Endothelial cell of umbilical vein (primary cell): ENCODE measurements around the gene AK8. TPM values are rescaled to one million over a fixed set of nuclear protein-coding genes. Genes with fewer than 3 reads are reported as not detected.

ENCODE experiments used
- BruUV-seq: library from RNA; stranded (reverse); fragments of 400-500 nt; replicated peaks from 2 replicates; lab custom pipeline; 2021; lab: Mats Ljungman, UMichigan
- CTCF ChIA-PET: fragments of 300-600, 350-600 bp; sonication (Branson Sonifier 250); formaldehyde crosslinking; loops from one replicate; lab custom pipeline; 2021; ENCODE audit warnings: antibody characterized with exemption, inconsistent platforms; lab: Charles Lee
- POLR2A ChIA-PET: fragments of 300-600, 350-600 bp; sonication (Branson Sonifier 250); formaldehyde crosslinking; loops from one replicate; lab custom pipeline; 2021; ENCODE audit warnings: antibody characterized with exemption, inconsistent platforms; lab: Charles Lee
- DNase-seq: peaks from one replicate; pipeline ENCODE4 v3.0.0-alpha.2; 2011; ENCODE audit warnings: low read depth, low spot score
- FAIRE-seq: peaks from 2 replicates; lab custom pipeline; 2011; peaks lifted over from hg19 to GRCh38; lab: Jason Lieb, UNC
- H2AFZ ChIP-seq: 2 replicates; pipeline ENCODE4 v1.6.0; 2012; ENCODE audit warnings: low read depth, low read length, control low read depth, inconsistent platforms
- H3K27ac ChIP-seq: 2 replicates; pipeline ENCODE4 v1.5.1; 2011; ENCODE audit warnings: low read depth, mild to moderate bottlenecking, control low read depth, low read length, moderate library complexity; ENCODE audit not compliant: insufficient read depth
- H3K27me3 ChIP-seq, 2 experiments: 2 replicates each; pipeline versions ENCODE4 v1.6.0 to v1.6.1; 2011; ENCODE audit warnings: low read length in 2 of 2, mixed read lengths in 1 of 2; ENCODE audit not compliant: control insufficient read depth in 2 of 2, insufficient read depth in 2 of 2
- H3K36me3 ChIP-seq, 2 experiments: 2 replicates in 1 of 2; 3 replicates in 1 of 2; pipeline ENCODE4 v1.5.1; 2011; ENCODE audit warnings: low read length in 2 of 2, mild to moderate bottlenecking in 1 of 2, moderate library complexity in 1 of 2; ENCODE audit not compliant: control insufficient read depth in 2 of 2, insufficient read depth in 2 of 2; ENCODE audit errors: extremely low read depth in 1 of 2
- H3K4me1 ChIP-seq: 3 replicates; pipeline ENCODE4 v1.5.1; 2011; ENCODE audit warnings: mild to moderate bottlenecking, low read length; ENCODE audit not compliant: control insufficient read depth, insufficient read depth; ENCODE audit errors: extremely low read depth
- H3K4me2 ChIP-seq: 2 replicates; pipeline ENCODE4 v1.6.1; 2011; ENCODE audit warnings: low read length, control low read depth, mixed read lengths; ENCODE audit not compliant: insufficient read depth
- H3K4me3 ChIP-seq, 3 experiments: fragments of 200-600 bp in 1 of 3; sonication (generic), shearing (Covaris generic) in 1 of 3; replicated peaks in 1 of 3; 2 replicates each; pipeline ENCODE4 v1.5.1; 2011 to 2016; ENCODE audit warnings: control low read depth in 3 of 3, low read length in 3 of 3, mild to moderate bottlenecking in 2 of 3, inconsistent platforms in 1 of 3, low read depth in 1 of 3, moderate library complexity in 1 of 3; ENCODE audit not compliant: insufficient read depth in 1 of 3
- H3K79me2 ChIP-seq: 2 replicates; pipeline ENCODE4 v1.6.0; 2012; ENCODE audit warnings: low read length, inconsistent platforms; ENCODE audit not compliant: control insufficient read depth, insufficient read depth
- H3K9ac ChIP-seq: replicated peaks from 2 replicates; pipeline ENCODE3; 2011; ENCODE audit warnings: low read length, control low read depth; ENCODE audit not compliant: insufficient read depth; ENCODE audit errors: extremely low read depth
- H3K9me1 ChIP-seq: replicated peaks from 3 replicates; pipeline ENCODE4 v1.6.0; 2011; ENCODE audit warnings: mild to moderate bottlenecking, low read length; ENCODE audit not compliant: control insufficient read depth, insufficient read depth; ENCODE audit errors: extremely low read depth
- H3K9me3 ChIP-seq: replicated peaks from 2 replicates; pipeline ENCODE4 v1.5.1; 2012; ENCODE audit warnings: low read length, inconsistent platforms; ENCODE audit not compliant: control insufficient read depth, insufficient read depth
- H4K20me1 ChIP-seq: replicated peaks from 2 replicates; pipeline ENCODE3; 2011; ENCODE audit warnings: mild to moderate bottlenecking, low read length; ENCODE audit not compliant: control insufficient read depth, insufficient read depth; ENCODE audit errors: extremely low read depth
- EZH2 ChIP-seq: IDR thresholded peaks from 2 replicates; pipeline ENCODE4 v1.6.1; 2012; ENCODE audit warnings: borderline replicate concordance, low read depth, mild to moderate bottlenecking, moderate library complexity, low read length, inconsistent platforms; ENCODE audit not compliant: severe bottlenecking
- JUN ChIP-seq: IDR thresholded peaks from 2 replicates; pipeline ENCODE4 v1.6.1; 2011; ENCODE audit warnings: borderline replicate concordance, low read depth; ENCODE audit not compliant: insufficient read length, insufficient read depth
- POLR2A ChIP-seq: IDR thresholded peaks from 2 replicates; pipeline ENCODE4 v1.6.1; 2012; ENCODE audit warnings: low read depth, mild to moderate bottlenecking, control low read depth, low read length
- POLR2AphosphoS5 ChIP-seq: IDR thresholded peaks from 2 replicates; pipeline ENCODE4 v1.6.1; 2012; ENCODE audit warnings: low read depth, mild to moderate bottlenecking, control low read depth, low read length, moderate library complexity; ENCODE audit not compliant: insufficient read depth
- dilution Hi-C: fragments of 300-500 bp; cut with MboI; formaldehyde crosslinking; loops from one replicate; pipeline ENCODE4 v1.15.0; 2019; ENCODE audit warnings: low sequenced_read_pairs; ENCODE audit not compliant: extremely low pct_ligation_motif_present
- intact Hi-C: fragments of 100-400 bp; cut with micrococcal nuclease; formaldehyde crosslinking; loops from one replicate; pipeline ENCODE4 v1.10.0; 2022
- polyA plus RNA-seq, 4 experiments: library from polyadenylated mRNA; depleted of rRNA in 3 of 4; stranded (reverse) in 3 of 4; unstranded in 1 of 4; fragments of >200 nt; gene quantifications; 2 replicates each; pipeline versions ENCODE4 v1.2.1 to v1.2.3, GENCODE V29; 2011 to 2012; ENCODE audit warnings: missing spikeins in 1 of 4
- total RNA-seq: library from RNA; stranded (reverse); gene quantifications from 2 replicates; pipeline ENCODE4 v1.2.3, GENCODE V29; 2021
- TF ChIP-seq, protein P1 (sequence below), 2 donors: IDR thresholded peaks; 1 replicate in 1 of 2; 2 replicates in 1 of 2; pipeline ENCODE4 v1.5.1; 2011; ENCODE audit warnings: low read length in 2 of 2, mild to moderate bottlenecking in 2 of 2, moderate library complexity in 2 of 2, control low read depth in 1 of 2, inconsistent platforms in 1 of 2, low read depth in 1 of 2; ENCODE audit not compliant: insufficient read depth in 1 of 2; ENCODE audit errors: extremely low read depth in 1 of 2

AK8 gene
- total and polyA plus RNA-seq, 2 donors (not counting 3 experiments of a cell fraction or from before 2014, with no cell fraction given) = 0.06 TPM; not detected in 1

DNA sequence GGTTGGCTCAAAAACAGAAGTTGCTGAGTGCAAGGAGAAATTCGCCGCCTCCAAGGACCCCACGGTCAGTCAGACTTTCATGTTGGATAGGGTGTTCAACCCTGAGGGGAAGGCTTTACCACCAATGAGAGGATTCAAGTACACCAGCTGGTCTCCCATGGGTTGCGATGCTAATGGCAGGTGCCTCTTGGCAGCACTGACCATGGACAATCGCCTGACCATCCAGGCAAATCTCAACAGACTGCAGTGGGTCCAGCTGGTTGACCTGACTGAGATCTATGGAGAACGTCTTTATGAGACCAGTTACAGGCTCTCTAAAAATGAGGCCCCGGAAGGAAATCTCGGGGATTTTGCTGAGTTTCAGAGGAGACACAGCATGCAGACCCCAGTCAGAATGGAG lies 200.1 kb downstream of the AK8 start:
- H3K36me3 ChIP-seq = peaks cover 6 to 15% of the 10 kb centered on the region in 2 experiments
- no peak overlapping the region for H3K4me2 ChIP-seq
- TF ChIP-seq POLR2AphosphoS5 (no peak), JUN (no peak), POLR2A (no peak), EZH2 (no peak)
- TF ChIP-seq, protein P1, sequence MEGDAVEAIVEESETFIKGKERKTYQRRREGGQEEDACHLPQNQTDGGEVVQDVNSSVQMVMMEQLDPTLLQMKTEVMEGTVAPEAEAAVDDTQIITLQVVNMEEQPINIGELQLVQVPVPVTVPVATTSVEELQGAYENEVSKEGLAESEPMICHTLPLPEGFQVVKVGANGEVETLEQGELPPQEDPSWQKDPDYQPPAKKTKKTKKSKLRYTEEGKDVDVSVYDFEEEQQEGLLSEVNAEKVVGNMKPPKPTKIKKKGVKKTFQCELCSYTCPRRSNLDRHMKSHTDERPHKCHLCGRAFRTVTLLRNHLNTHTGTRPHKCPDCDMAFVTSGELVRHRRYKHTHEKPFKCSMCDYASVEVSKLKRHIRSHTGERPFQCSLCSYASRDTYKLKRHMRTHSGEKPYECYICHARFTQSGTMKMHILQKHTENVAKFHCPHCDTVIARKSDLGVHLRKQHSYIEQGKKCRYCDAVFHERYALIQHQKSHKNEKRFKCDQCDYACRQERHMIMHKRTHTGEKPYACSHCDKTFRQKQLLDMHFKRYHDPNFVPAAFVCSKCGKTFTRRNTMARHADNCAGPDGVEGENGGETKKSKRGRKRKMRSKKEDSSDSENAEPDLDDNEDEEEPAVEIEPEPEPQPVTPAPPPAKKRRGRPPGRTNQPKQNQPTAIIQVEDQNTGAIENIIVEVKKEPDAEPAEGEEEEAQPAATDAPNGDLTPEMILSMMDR (IDR thresholded peaks at IDR 0.05; ENCODE audit: extremely low read depth in 1 of 2, insufficient read depth in 1 of 2, low read depth in 1 of 2, low read length in 2 of 2) = no peak
- ChIA-PET CTCF (interaction anchor here (1.5 to 3.3 kb wide), 2 partner anchors 11 to 13 kb away, joined by 3 to 11 read pairs; no protein-coding TSS in a partner anchor), POLR2A (no interaction called here)
- no peak overlapping the region for H3K4me3 ChIP-seq
- peaks cover 7% of the 10 kb centered on the region for H3K4me1 ChIP-seq
- DNase-seq = no peak
- dilution Hi-C loops (no loop called here), intact Hi-C loops (loop anchor here (10.0 kb wide), 2 partner anchors 97 to 267 kb away; partner anchors contain the start of gene TSC1)
- no peaks in the 10 kb centered on the region for H3K9me1 ChIP-seq
- H3K9ac ChIP-seq = no peak overlapping the region
- BruUV-seq = no TSS peak
- H3K27ac ChIP-seq = no peak overlapping the region
- peaks cover 2% of the 10 kb centered on the region for H4K20me1 ChIP-seq
- H2AFZ ChIP-seq = no peak overlapping the region
- no peak for FAIRE-seq
- H3K9me3 ChIP-seq = no peaks in the 10 kb centered on the region
- no peaks in the 10 kb centered on the region for H3K27me3 ChIP-seq
- peaks cover 94% of the 10 kb centered on the region for H3K79me2 ChIP-seq

Other genes starting within 250 kb of the AK8 start
- gene DDX31, start 208.3 kb downstream of the AK8 start, total RNA-seq = 16.3 and 16.4 TPM in 2 replicates
- 6.6 and 8.0 TPM in 2 replicates for gene DDX31, start 208.3 kb downstream of the AK8 start, polyA plus RNA-seq
- 17.7 and 19.2 TPM in 2 replicates for gene GTF3C4, start 207.8 kb downstream of the AK8 start, total RNA-seq
- gene GTF3C4, start 207.8 kb downstream of the AK8 start, polyA plus RNA-seq = 2.5 and 3.3 TPM in 2 replicates
- gene SPACA9, start 614 bp upstream of the AK8 start, total RNA-seq = 3.6 and 4.7 TPM in 2 replicates
- 2.6 and 3.3 TPM in 2 replicates for gene SPACA9, start 614 bp upstream of the AK8 start, polyA plus RNA-seq
- gene TSC1, start 66.3 kb upstream of the AK8 start, total RNA-seq = 47.6 and 51.2 TPM in 2 replicates
- gene TSC1, start 66.3 kb upstream of the AK8 start, polyA plus RNA-seq = 43.9 and 45.3 TPM in 2 replicates
- gene GFI1B, start 100.4 kb upstream of the AK8 start, total RNA-seq = not detected in 2 replicates
- gene GFI1B, start 100.4 kb upstream of the AK8 start, polyA plus RNA-seq = 0.04 TPM in 1 of 2 replicates, not detected in the other
- 65.6 and 66.6 TPM in 2 replicates for gene GTF3C5, start 152.7 kb upstream of the AK8 start, total RNA-seq
- gene GTF3C5, start 152.7 kb upstream of the AK8 start, polyA plus RNA-seq = 72.9 and 73.8 TPM in 2 replicates
- 1.1 and 1.9 TPM in 2 replicates for gene CEL, start 183.7 kb upstream of the AK8 start, total RNA-seq
- 0.81 and 0.92 TPM in 2 replicates for gene CEL, start 183.7 kb upstream of the AK8 start, polyA plus RNA-seq
- 41.4 and 43.1 TPM in 2 replicates for gene RALGDS, start 243.0 kb upstream of the AK8 start, total RNA-seq
- 60.0 and 72.2 TPM in 2 replicates for gene RALGDS, start 243.0 kb upstream of the AK8 start, polyA plus RNA-seq